Activated B cell treated with CpG ODN at 0.5 μM for 24 hours (primary cell): Measurements from ENCODE around the gene NLGN2. TPM values are rescaled to one million over a fixed set of nuclear protein-coding genes. Genes with fewer than 3 reads are reported as not detected.

ENCODE experiments used
- ATAC-seq: fragments of 200-7000 bp; cut with Tn5 transposase; one replicate; pipeline ENCODE4 v1.10.0; 2021; ENCODE audit warnings: low read depth, mild to moderate bottlenecking, moderate library complexity
- CTCF ChIA-PET: fragments of 350-600 bp; sonication (Branson Sonifier 250); formaldehyde crosslinking; loops from one replicate; lab custom pipeline; 2021; ENCODE audit warnings: antibody characterized with exemption; lab: Charles Lee
- POLR2A ChIA-PET: fragments of 350-600 bp; sonication (Branson Sonifier 250); formaldehyde crosslinking; loops from one replicate; lab custom pipeline; 2021; ENCODE audit warnings: antibody characterized with exemption; lab: Charles Lee
- DNase-seq: peaks from one replicate; pipeline ENCODE4 v3.0.0; 2022
- H3K27ac Mint-ChIP-seq: one replicate; pipeline ENCODE4 v1.8.0; 2020; ENCODE audit warnings: mixed read lengths
- H3K27me3 Mint-ChIP-seq: one replicate; pipeline ENCODE4 v1.8.0; 2021; ENCODE audit warnings: mixed read lengths
- H3K36me3 Mint-ChIP-seq: one replicate; pipeline ENCODE4 v1.8.0; 2021; ENCODE audit warnings: low read depth, mixed read lengths
- H3K4me1 Mint-ChIP-seq: one replicate; pipeline ENCODE4 v1.8.0; 2021; ENCODE audit warnings: mixed read lengths
- H3K4me3 Mint-ChIP-seq: one replicate; pipeline ENCODE4 v1.8.0; 2020; ENCODE audit warnings: mild to moderate bottlenecking, mixed read lengths
- H3K9me3 Mint-ChIP-seq: one replicate; pipeline ENCODE4 v1.8.0; 2020; ENCODE audit warnings: mixed read lengths
- CTCF ChIP-seq: fragments of 200-600 bp; IDR thresholded peaks from one replicate; pipeline ENCODE4 v1.8.0; 2022; ENCODE audit warnings: antibody characterized with exemption, mild to moderate bottlenecking
- intact Hi-C: fragments of 100-400 bp; cut with micrococcal nuclease; formaldehyde crosslinking; loops from one replicate; pipeline ENCODE4 v1.15.1; 2024
- total RNA-seq: library from RNA; stranded (reverse); gene quantifications from 2 replicates; pipeline ENCODE4 v1.2.3, GENCODE V29; 2022

The NLGN2 gene
- total RNA-seq, 1 donor from 2014 or later: 1.1 TPM

DNA sequence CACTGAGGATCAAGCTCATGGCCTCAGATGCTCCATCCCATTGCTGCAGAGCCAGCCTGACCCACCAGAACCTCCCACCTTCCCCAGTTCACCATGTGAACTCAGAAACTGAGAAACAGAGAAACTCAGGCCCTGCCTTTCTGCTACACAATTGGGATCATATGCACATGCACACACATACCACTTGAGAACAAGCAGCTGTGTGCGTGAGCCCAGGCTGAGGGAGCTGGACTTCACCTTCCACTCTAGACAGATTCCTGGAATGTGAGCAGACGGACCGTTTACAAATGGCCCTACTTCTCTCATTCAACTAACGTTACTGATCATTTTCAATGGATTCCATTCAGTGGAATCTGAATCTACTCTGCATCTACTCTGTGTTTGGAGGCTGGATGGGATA is 16.0 kb downstream of the NLGN2 start:
- no peak for ATAC-seq
- Mint-ChIP-seq H3K4me3 (no peak overlapping the region), H3K4me1 (no peaks in the 10 kb centered on the region), H3K9me3 (no peaks in the 10 kb centered on the region), H3K27ac (no peak overlapping the region), H3K36me3 (no peaks in the 10 kb centered on the region), H3K27me3 (peaks cover 9% of the 10 kb centered on the region)
- ChIA-PET POLR2A (interaction anchor here (0.5 to 1.4 kb wide), 3 partner anchors 17 to 262 kb away, joined by 3 to 5 read pairs (median 3); no protein-coding TSS in a partner anchor), CTCF (interaction anchor here (1.8 kb wide), 1 partner anchor 13 kb away, joined by 6 read pairs; no protein-coding TSS in a partner anchor)
- intact Hi-C loops: no loop called here
- TF ChIP-seq CTCF: no peak
- DNase-seq: no peak

GRCh38 chr17:7425316-7425715 is 17.7 kb downstream of the NLGN2 start, which contains the start of gene SPEM2:
SPEM2 (plus strand) TSS chr17:7425616; CDS start chr17:7425689, 73 bp downstream.
- ATAC-seq: no peak
- H3K27ac Mint-ChIP-seq: no peak within 1 kb of the TSS
- ChIA-PET POLR2A (interaction anchor here (1.2 kb wide), 1 partner anchor 21 kb away, joined by 3 read pairs; the partner anchor contains the start of gene TMEM256), CTCF (no interaction called here)
- intact Hi-C loops: no loop called here
- no peaks in the 10 kb centered on the region for H3K36me3 Mint-ChIP-seq
- DNase-seq: no peak
- no peak within 1 kb of the TSS for H3K4me3 Mint-ChIP-seq
- peaks cover 5% of the 10 kb centered on the region for H3K27me3 Mint-ChIP-seq
- H3K9me3 Mint-ChIP-seq: no peaks in the 10 kb centered on the region
- no peaks in the 10 kb centered on the region for H3K4me1 Mint-ChIP-seq
- no peak for TF ChIP-seq CTCF

DNA sequence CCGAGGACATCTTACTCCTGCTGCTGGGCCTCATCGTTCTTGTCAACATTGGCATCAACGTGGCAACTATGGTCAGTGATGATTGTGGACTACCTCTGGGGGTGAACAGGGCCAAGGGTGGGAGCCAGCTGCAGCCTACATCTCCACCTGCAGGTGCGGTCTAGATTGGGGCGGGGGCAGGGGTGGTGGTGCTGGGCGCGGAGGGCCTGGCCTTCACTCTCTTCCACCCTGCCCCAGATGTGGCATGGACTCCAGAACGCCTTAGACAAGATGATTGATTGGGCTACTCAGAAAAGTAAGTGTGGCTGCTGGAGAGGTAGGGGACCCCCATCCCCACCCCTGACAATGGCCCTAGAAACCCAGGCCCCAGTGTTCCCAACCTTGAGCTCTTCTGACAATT is 18.1 kb downstream of the NLGN2 start:
- H3K27ac Mint-ChIP-seq: no peak overlapping the region
- H3K4me1 Mint-ChIP-seq: no peaks in the 10 kb centered on the region
- H3K36me3 Mint-ChIP-seq: no peaks in the 10 kb centered on the region
- DNase-seq (no peak), ATAC-seq (no peak)
- CTCF ChIA-PET: no interaction called here
- TF ChIP-seq CTCF: no peak
- intact Hi-C loops: no loop called here
- no peaks in the 10 kb centered on the region for H3K9me3 Mint-ChIP-seq
- H3K27me3 Mint-ChIP-seq: peaks cover 5% of the 10 kb centered on the region
- POLR2A ChIA-PET: interaction anchor here (1.2 kb wide), 1 partner anchor 22 kb away, joined by 3 read pairs; the partner anchor contains the start of gene TMEM256
- H3K4me3 Mint-ChIP-seq: no peak overlapping the region

DNA sequence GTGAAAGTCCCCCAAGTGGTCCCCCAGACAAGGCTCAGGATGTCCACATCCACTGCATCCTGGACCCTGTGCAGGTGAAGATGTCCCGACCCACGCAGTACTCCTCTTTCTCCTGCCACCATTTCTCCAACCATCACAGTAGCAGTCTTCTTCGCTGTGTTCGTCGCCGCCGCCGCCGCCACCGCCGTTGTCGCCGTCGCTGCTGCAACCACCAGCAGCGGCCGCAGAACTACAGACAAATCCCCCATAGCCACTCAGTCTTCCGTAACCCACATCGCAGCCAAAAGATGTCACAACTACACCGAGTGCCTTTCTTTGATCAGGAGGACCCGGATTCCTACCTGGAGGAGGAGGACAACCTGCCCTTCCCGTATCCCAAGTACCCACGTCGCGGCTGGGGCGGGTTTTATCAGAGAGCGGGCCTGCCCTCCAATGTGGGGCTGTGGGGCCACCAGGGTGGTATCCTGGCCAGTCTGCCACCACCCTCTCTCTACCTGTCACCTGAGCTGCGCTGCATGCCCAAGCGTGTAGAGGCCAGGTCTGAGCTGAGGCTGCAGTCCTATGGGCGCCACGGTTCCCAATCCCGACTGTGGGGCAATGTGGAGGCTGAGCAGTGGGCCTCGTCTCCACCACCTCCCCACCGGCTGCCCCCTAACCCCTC is 18.7 kb downstream of the NLGN2 start:
- intact Hi-C loops: no loop called here

More for the DNA sequence above, 18.7 kb downstream of the NLGN2 start:
- CTCF ChIA-PET: no interaction called here
- POLR2A ChIA-PET: no interaction called here
- peaks cover 5% of the 10 kb centered on the region for H3K27me3 Mint-ChIP-seq
- no peak overlapping the region for H3K27ac Mint-ChIP-seq
- H3K4me3 Mint-ChIP-seq: no peak overlapping the region
- H3K4me1 Mint-ChIP-seq: no peaks in the 10 kb centered on the region
- ATAC-seq: no peak
- no peaks in the 10 kb centered on the region for H3K36me3 Mint-ChIP-seq
- no peaks in the 10 kb centered on the region for H3K9me3 Mint-ChIP-seq
- TF ChIP-seq CTCF: no peak
- no peak for DNase-seq
